CD4-positive, alpha-beta memory T cell (primary cell): ENCODE data around the gene GGCX. TPM values are rescaled to one million over a fixed set of nuclear protein-coding genes. Genes with fewer than 3 reads are reported as not detected.

Experiments
- CTCF ChIA-PET: fragments of 350-600 bp; sonication (Branson Sonifier 250); formaldehyde crosslinking; loops from one replicate; lab custom pipeline; 2021; ENCODE audit warnings: inconsistent platforms; ENCODE audit not compliant: partially characterized antibody; lab: Charles Lee
- POLR2A ChIA-PET: fragments of 350-600 bp; sonication (Branson Sonifier 250); formaldehyde crosslinking; loops from one replicate; lab custom pipeline; 2021; ENCODE audit not compliant: partially characterized antibody; lab: Charles Lee
- DNase-seq, 5 donors: peaks; one replicate each; pipeline versions ENCODE4 v3.0.0 to v3.0.0-alpha.2; 2020 to 2022; ENCODE audit warnings: mixed read lengths in 1 of 5
- H3K27ac ChIP-seq: one replicate; pipeline ENCODE4 v1.7.0; 2013; ENCODE audit warnings: low read depth, low read length
- H3K27me3 ChIP-seq: 2 replicates; pipeline ENCODE4 v1.7.0; 2013; ENCODE audit warnings: mild to moderate bottlenecking, low read length, moderate library complexity; ENCODE audit not compliant: insufficient read depth
- H3K36me3 ChIP-seq: 2 replicates; pipeline ENCODE4 v1.7.0; 2013; ENCODE audit warnings: mild to moderate bottlenecking, low read length, moderate library complexity; ENCODE audit not compliant: insufficient read depth
- H3K4me1 ChIP-seq: 2 replicates; pipeline ENCODE4 v1.7.0; 2013; ENCODE audit warnings: mild to moderate bottlenecking, low read length, moderate library complexity; ENCODE audit not compliant: insufficient read depth
- H3K4me3 ChIP-seq, 2 donors: one replicate each; pipeline ENCODE4 v1.7.0; 2013; ENCODE audit warnings: low read length in 2 of 2, mild to moderate bottlenecking in 1 of 2
- H3K9me3 ChIP-seq, 2 donors: one replicate each; pipeline ENCODE4 v1.7.0; 2013; ENCODE audit warnings: low read length in 2 of 2, control low read depth in 1 of 2; ENCODE audit not compliant: control insufficient read depth in 1 of 2
- H3K27ac Mint-ChIP-seq, 7 donors: one replicate each; pipeline ENCODE4 v1.8.0; 2020 to 2021; ENCODE audit warnings: mixed read lengths in 7 of 7, mild to moderate bottlenecking in 6 of 7, inconsistent platforms in 3 of 7, moderate library complexity in 3 of 7
- H3K27me3 Mint-ChIP-seq, 2 donors: one replicate each; pipeline ENCODE4 v1.8.0; 2020 to 2021; ENCODE audit warnings: mixed read lengths in 2 of 2
- H3K36me3 Mint-ChIP-seq, 2 donors: one replicate each; pipeline ENCODE4 v1.8.0; 2020 to 2021; ENCODE audit warnings: mixed read lengths in 2 of 2, inconsistent platforms in 1 of 2, mild to moderate bottlenecking in 1 of 2
- H3K4me1 Mint-ChIP-seq, 4 donors: one replicate each; pipeline ENCODE4 v1.8.0; 2020 to 2021; ENCODE audit warnings: mixed read lengths in 4 of 4, mild to moderate bottlenecking in 1 of 4
- H3K4me3 Mint-ChIP-seq, 8 donors: one replicate each; pipeline ENCODE4 v1.8.0; 2020 to 2021; ENCODE audit warnings: mixed read lengths in 8 of 8, mild to moderate bottlenecking in 7 of 8, moderate library complexity in 6 of 8, inconsistent platforms in 3 of 8
- H3K9me3 Mint-ChIP-seq, 8 donors: one replicate each; pipeline ENCODE4 v1.8.0; 2020 to 2021; ENCODE audit warnings: mixed read lengths in 8 of 8, mild to moderate bottlenecking in 5 of 8, inconsistent platforms in 3 of 8, moderate library complexity in 1 of 8
- intact Hi-C: fragments of 100-400 bp; cut with micrococcal nuclease; formaldehyde crosslinking; loops from one replicate; pipeline ENCODE4 v1.15.1; 2023
- polyA plus RNA-seq, 2 donors: library from polyadenylated mRNA; unstranded; fragments of 300-500 nt; fragmentation: Illumina TruSeq; gene quantifications; one replicate each; pipeline ENCODE4 v1.2.3, GENCODE V29; 2021
- total RNA-seq, 2 experiments: library from RNA; stranded (reverse); gene quantifications; one replicate each; pipeline ENCODE4 v1.2.3, GENCODE V29; 2021

The GGCX gene
- total and polyA plus RNA-seq, 4 experiments from 2014 or later, result 8.4 to 38.1 (median 19.7) TPM

GRCh38 chr2:85516653-85517389, 44.5 kb downstream of the GGCX start:
- CTCF ChIA-PET, result no interaction called here
- no peak overlapping the region for H3K27ac ChIP-seq
- H3K9me3 ChIP-seq, result no peaks in the 10 kb centered on the region
- no peaks in the 10 kb centered on the region for H3K27me3 ChIP-seq
- Mint-ChIP-seq H3K27ac (no peak overlapping the region), H3K4me1 (no peaks in the 10 kb centered on the region), H3K27me3 (no peaks in the 10 kb centered on the region), H3K36me3 (no peaks in the 10 kb centered on the region), H3K4me3 (no peak overlapping the region), H3K9me3 (no peaks in the 10 kb centered on the region)
- H3K4me3 ChIP-seq, result no peak overlapping the region
- no peak for DNase-seq
- no peaks in the 10 kb centered on the region for H3K4me1 ChIP-seq
- no peaks in the 10 kb centered on the region for H3K36me3 ChIP-seq
- intact Hi-C loops, result no loop called here
- POLR2A ChIA-PET, result no interaction called here

- Mint-ChIP-seq H3K27ac (no peak overlapping the region), H3K4me1 (no peaks in the 10 kb centered on the region), H3K27me3 (no peaks in the 10 kb centered on the region), H3K4me3 (no peak overlapping the region), H3K9me3 (no peaks in the 10 kb centered on the region), H3K36me3 (no peaks in the 10 kb centered on the region)
- CTCF ChIA-PET, result no interaction called here
- H3K27me3 ChIP-seq, result no peaks in the 10 kb centered on the region
- no peaks in the 10 kb centered on the region for H3K36me3 ChIP-seq
- no peak for DNase-seq
- no peaks in the 10 kb centered on the region for H3K9me3 ChIP-seq
- H3K4me1 ChIP-seq, result no peaks in the 10 kb centered on the region
- no peak overlapping the region for H3K4me3 ChIP-seq
- intact Hi-C loops, result no loop called here
- H3K27ac ChIP-seq, result no peak overlapping the region
- POLR2A ChIA-PET, result no interaction called here
Observed at GRCh38 chr2:85514323-85514722, 47.0 kb downstream of the GGCX start.

GRCh38 chr2:85511008-85511811, 50.1 kb downstream of the GGCX start:
- no peak for DNase-seq
- no peaks in the 10 kb centered on the region for H3K9me3 ChIP-seq
- POLR2A ChIA-PET, result no interaction called here
- Mint-ChIP-seq H3K4me3 (no peak overlapping the region), H3K4me1 (no peaks in the 10 kb centered on the region), H3K36me3 (no peaks in the 10 kb centered on the region), H3K27ac (no peak overlapping the region), H3K9me3 (no peaks in the 10 kb centered on the region), H3K27me3 (no peaks in the 10 kb centered on the region)
- CTCF ChIA-PET, result no interaction called here
- H3K27me3 ChIP-seq, result no peaks in the 10 kb centered on the region
- H3K4me1 ChIP-seq, result no peaks in the 10 kb centered on the region
- intact Hi-C loops, result no loop called here
- no peak overlapping the region for H3K27ac ChIP-seq
- no peak overlapping the region for H3K4me3 ChIP-seq
- no peaks in the 10 kb centered on the region for H3K36me3 ChIP-seq

- intact Hi-C loops, result no loop called here
- Histone ChIP-seq H3K27ac (no peak overlapping the region), H3K9me3 (no peaks in the 10 kb centered on the region), H3K27me3 (no peaks in the 10 kb centered on the region), H3K4me3 (no peak overlapping the region), H3K36me3 (no peaks in the 10 kb centered on the region), H3K4me1 (no peaks in the 10 kb centered on the region)
- H3K36me3 Mint-ChIP-seq, result no peaks in the 10 kb centered on the region
- H3K27ac Mint-ChIP-seq, result no peak overlapping the region
- no peaks in the 10 kb centered on the region for H3K4me1 Mint-ChIP-seq
- ChIA-PET CTCF (interaction anchor here (2.0 kb wide), 1 partner anchor 31 kb away, joined by 4 read pairs; no protein-coding TSS in a partner anchor), POLR2A (no interaction called here)
- no peaks in the 10 kb centered on the region for H3K9me3 Mint-ChIP-seq
- peaks cover 0 to 2% of the 10 kb centered on the region in 2 donors for H3K27me3 Mint-ChIP-seq
- no peak overlapping the region for H3K4me3 Mint-ChIP-seq
- no peak for DNase-seq
Observed at GRCh38 chr2:85506768-85507181, 54.5 kb downstream of the GGCX start.

- intact Hi-C loops, result no loop called here
- Histone ChIP-seq H3K36me3 (no peaks in the 10 kb centered on the region), H3K9me3 (no peaks in the 10 kb centered on the region), H3K27ac (no peak overlapping the region), H3K4me3 (no peak overlapping the region), H3K27me3 (no peaks in the 10 kb centered on the region), H3K4me1 (no peaks in the 10 kb centered on the region)
- DNase-seq, result no peak
- Mint-ChIP-seq H3K4me1 (no peaks in the 10 kb centered on the region), H3K27ac (no peak overlapping the region), H3K27me3 (peaks cover 0 to 2% of the 10 kb centered on the region in 2 donors), H3K4me3 (no peak overlapping the region), H3K9me3 (no peaks in the 10 kb centered on the region), H3K36me3 (no peaks in the 10 kb centered on the region)
- CTCF ChIA-PET, result interaction anchor here (1.2 to 2.0 kb wide), 2 partner anchors 9 to 30 kb away, joined by 3 to 4 read pairs; no protein-coding TSS in a partner anchor
- POLR2A ChIA-PET, result no interaction called here
Observed at GRCh38 chr2:85505551-85506238, 55.6 kb downstream of the GGCX start.

GRCh38 chr2:85504778-85505261, 56.5 kb downstream of the GGCX start:
- Histone ChIP-seq H3K9me3 (no peaks in the 10 kb centered on the region), H3K27me3 (no peaks in the 10 kb centered on the region), H3K4me1 (no peaks in the 10 kb centered on the region), H3K27ac (no peak overlapping the region), H3K4me3 (no peak overlapping the region), H3K36me3 (no peaks in the 10 kb centered on the region)
- no peak overlapping the region for H3K27ac Mint-ChIP-seq
- no peaks in the 10 kb centered on the region for H3K36me3 Mint-ChIP-seq
- H3K27me3 Mint-ChIP-seq, result peaks cover 0 to 2% of the 10 kb centered on the region in 2 donors
- H3K4me1 Mint-ChIP-seq, result no peaks in the 10 kb centered on the region
- CTCF ChIA-PET, result interaction anchor here (0.9 to 1.2 kb wide), 2 partner anchors 8 to 28 kb away, joined by 3 read pairs; no protein-coding TSS in a partner anchor
- no peaks in the 10 kb centered on the region for H3K9me3 Mint-ChIP-seq
- intact Hi-C loops, result no loop called here
- H3K4me3 Mint-ChIP-seq, result no peak overlapping the region
- DNase-seq, result no peak
- POLR2A ChIA-PET, result no interaction called here
